H1 (cell line): ENCODE measurements around the gene DPF1. TPM values are rescaled to one million over a fixed set of nuclear protein-coding genes. Genes with fewer than 3 reads are reported as not detected.

ENCODE experiments used
- CTCF ChIA-PET: fragments of 300-600 bp; sonication (Branson Sonifier 250); formaldehyde crosslinking; loops from one replicate; lab custom pipeline; 2021; ENCODE audit not compliant: partially characterized antibody; lab: Charles Lee
- POLR2A ChIA-PET: fragments of 300-600 bp; sonication (Branson Sonifier 250); formaldehyde crosslinking; loops from one replicate; lab custom pipeline; 2021; ENCODE audit warnings: inconsistent platforms; ENCODE audit not compliant: partially characterized antibody; lab: Charles Lee
- DNase-seq, 2 experiments: peaks; one replicate each; pipeline versions ENCODE4 v3.0.0 to v3.0.0-alpha.2; 2010 to 2022; ENCODE audit warnings: low spot score in 2 of 2, low read depth in 1 of 2, mixed read lengths in 1 of 2
- FAIRE-seq: peaks from 2 replicates; lab custom pipeline; 2011; peaks lifted over from hg19 to GRCh38; lab: Jason Lieb, UNC
- H2AFZ ChIP-seq: 2 replicates; pipeline ENCODE4 v1.8.1; 2012; ENCODE audit warnings: low read length, inconsistent platforms
- H2AK5ac ChIP-seq: 2 replicates; pipeline ENCODE4 v1.6.1; 2013; ENCODE audit warnings: low read depth, low read length
- H2BK120ac ChIP-seq: replicated peaks from 2 replicates; pipeline ENCODE3; 2013; ENCODE audit warnings: low read depth, low read length, inconsistent platforms
- H2BK12ac ChIP-seq: 2 replicates; pipeline ENCODE4 v1.6.1; 2013; ENCODE audit warnings: low read depth, low read length
- H2BK15ac ChIP-seq: 2 replicates; pipeline ENCODE4 v1.6.1; 2013; ENCODE audit warnings: low read length
- H2BK20ac ChIP-seq: 2 replicates; pipeline ENCODE4 v1.6.1; 2013; ENCODE audit warnings: low read length
- H2BK5ac ChIP-seq: 2 replicates; pipeline ENCODE4 v1.6.1; 2013; ENCODE audit warnings: low read depth, low read length
- H3K14ac ChIP-seq: 2 replicates; pipeline ENCODE4 v1.6.1; 2013; ENCODE audit warnings: inconsistent platforms; ENCODE audit not compliant: insufficient read length
- H3K18ac ChIP-seq: 2 replicates; pipeline ENCODE4 v1.6.1; 2013; ENCODE audit warnings: low read length; ENCODE audit errors: extremely low read depth
- H3K23ac ChIP-seq: 2 replicates; pipeline ENCODE4 v1.6.1; 2013; ENCODE audit warnings: inconsistent platforms; ENCODE audit not compliant: insufficient read length
- H3K23me2 ChIP-seq: 2 replicates; pipeline ENCODE4 v1.6.1; 2013; ENCODE audit warnings: low read depth, low read length
- H3K27ac ChIP-seq: 2 replicates; pipeline ENCODE4 v1.6.1; 2011; ENCODE audit warnings: low read depth, low read length, inconsistent platforms
- H3K27me3 ChIP-seq, 4 experiments: replicated peaks in 1 of 4; 1 replicate in 1 of 4; 2 replicates in 3 of 4; pipeline versions ENCODE4 v1.6.1 to v1.8.1; 2011 to 2013; ENCODE audit warnings: low read length in 3 of 4, mild to moderate bottlenecking in 3 of 4, inconsistent platforms in 2 of 4, mixed read lengths in 2 of 4, moderate library complexity in 1 of 4; ENCODE audit not compliant: control insufficient read depth in 3 of 4, insufficient read depth in 3 of 4; ENCODE audit errors: extremely low read depth in 1 of 4
- H3K36me3 ChIP-seq, 4 experiments: 2 replicates each; pipeline versions ENCODE4 v1.6.1 to v1.8.1; 2011 to 2013; ENCODE audit warnings: mild to moderate bottlenecking in 4 of 4, low read length in 3 of 4, moderate library complexity in 2 of 4, control low read depth in 1 of 4, inconsistent platforms in 1 of 4; ENCODE audit not compliant: insufficient read depth in 4 of 4, control insufficient read depth in 2 of 4
- H3K4ac ChIP-seq: replicated peaks from 2 replicates; pipeline ENCODE3; 2013; ENCODE audit warnings: low read length, low read depth, mixed read lengths, inconsistent platforms; ENCODE audit not compliant: insufficient read length
- H3K4me1 ChIP-seq, 4 experiments: replicated peaks in 1 of 4; 1 replicate in 1 of 4; 2 replicates in 3 of 4; pipeline versions ENCODE4 v1.6.1 to v1.8.1; 2011 to 2013; ENCODE audit warnings: low read length in 3 of 4, inconsistent platforms in 2 of 4, mixed read lengths in 1 of 4; ENCODE audit not compliant: insufficient read depth in 4 of 4, control insufficient read depth in 3 of 4
- H3K4me2 ChIP-seq, 2 experiments: 2 replicates each; pipeline versions ENCODE4 v1.6.1 to v1.8.1; 2011 to 2013; ENCODE audit warnings: low read depth in 2 of 2, low read length in 2 of 2, control low read depth in 1 of 2, inconsistent platforms in 1 of 2, mild to moderate bottlenecking in 1 of 2; ENCODE audit not compliant: insufficient read depth in 1 of 2
- H3K4me3 ChIP-seq, 4 experiments: fragments of 200-600, 300-600 bp in 1 of 4; sonication (generic), shearing (Covaris generic), sonication (Bioruptor Twin) in 1 of 4; 2 replicates each; pipeline versions ENCODE4 v1.5.1 to v1.8.1; 2011 to 2016; ENCODE audit warnings: low read length in 4 of 4, low read depth in 3 of 4, control low read depth in 2 of 4, inconsistent platforms in 2 of 4, mild to moderate bottlenecking in 2 of 4, mixed read lengths in 1 of 4, moderate library complexity in 1 of 4; ENCODE audit not compliant: insufficient read depth in 2 of 4; ENCODE audit errors: extremely low read depth in 1 of 4
- H3K56ac ChIP-seq: replicated peaks from 2 replicates; pipeline ENCODE3; 2013; ENCODE audit warnings: low read depth, mild to moderate bottlenecking, mixed read lengths, low read length, inconsistent platforms; ENCODE audit not compliant: insufficient read length
- H3K79me1 ChIP-seq: 2 replicates; pipeline ENCODE4 v1.6.1; 2013; ENCODE audit warnings: low read depth, low read length, control low read depth
- H3K79me2 ChIP-seq, 2 experiments: 2 replicates each; pipeline versions ENCODE4 v1.6.1 to v1.8.1; 2012 to 2013; ENCODE audit warnings: low read length in 2 of 2, mild to moderate bottlenecking in 2 of 2, inconsistent platforms in 1 of 2; ENCODE audit not compliant: insufficient read depth in 2 of 2, control insufficient read depth in 1 of 2
- H3K9ac ChIP-seq, 4 experiments: replicated peaks in 1 of 4; 1 replicate in 1 of 4; 2 replicates in 3 of 4; pipeline versions ENCODE4 v1.6.1 to v1.8.1; 2011 to 2013; ENCODE audit warnings: low read depth in 3 of 4, low read length in 3 of 4, control low read depth in 2 of 4, mild to moderate bottlenecking in 2 of 4, moderate library complexity in 2 of 4, inconsistent platforms in 1 of 4; ENCODE audit errors: extremely low read depth in 1 of 4
- H3K9me3 ChIP-seq, 2 experiments: 2 replicates each; pipeline versions ENCODE4 v1.6.1 to v1.8.1; 2012 to 2013; ENCODE audit warnings: mild to moderate bottlenecking in 2 of 2, moderate library complexity in 2 of 2, control low read depth in 1 of 2, inconsistent platforms in 1 of 2, low read depth in 1 of 2, low read length in 1 of 2, mixed read lengths in 1 of 2; ENCODE audit not compliant: insufficient read depth in 2 of 2
- H4K20me1 ChIP-seq, 2 experiments: replicated peaks in 1 of 2; 2 replicates each; pipeline versions ENCODE3 to v1.8.1; 2011 to 2013; ENCODE audit warnings: inconsistent platforms in 2 of 2, low read length in 2 of 2, mild to moderate bottlenecking in 1 of 2; ENCODE audit not compliant: insufficient read depth in 2 of 2, control insufficient read depth in 1 of 2
- H4K5ac ChIP-seq: 2 replicates; pipeline ENCODE4 v1.6.1; 2013; ENCODE audit warnings: low read length, low read depth, mixed read lengths, inconsistent platforms; ENCODE audit not compliant: insufficient read length
- H4K8ac ChIP-seq: 2 replicates; pipeline ENCODE4 v1.8.0; 2013; ENCODE audit warnings: mild to moderate bottlenecking, moderate library complexity, low read length, inconsistent platforms; ENCODE audit not compliant: insufficient read depth; ENCODE audit errors: extremely low read depth
- H4K91ac ChIP-seq: replicated peaks from 2 replicates; pipeline ENCODE3; 2013; ENCODE audit warnings: low read length, mixed read lengths, inconsistent platforms; ENCODE audit not compliant: insufficient read length
- BRCA1 ChIP-seq: IDR thresholded peaks from 2 replicates; pipeline ENCODE4 v1.6.1; 2012; ENCODE audit warnings: low read depth, low read length, improper control_type of control experiment
- CHD2 ChIP-seq: IDR thresholded peaks from 2 replicates; pipeline ENCODE4 v1.6.1; 2012; ENCODE audit warnings: low read length, improper control_type of control experiment
- CTBP2 ChIP-seq: IDR thresholded peaks from 2 replicates; pipeline ENCODE4 v1.7.0; 2011; ENCODE audit warnings: borderline replicate concordance, mild to moderate bottlenecking, moderate library complexity, mixed read lengths, low read length; ENCODE audit not compliant: insufficient read depth, insufficient read length
- JUN ChIP-seq: IDR thresholded peaks from 2 replicates; pipeline ENCODE4 v1.6.1; 2011; ENCODE audit warnings: low read depth, mild to moderate bottlenecking, improper control_type of control experiment, low read length
- KDM1A ChIP-seq: fragments of 200-600, 300-600 bp; sonication (generic); IDR thresholded peaks from 2 replicates; pipeline ENCODE4 v1.7.1; 2016; ENCODE audit warnings: mild to moderate bottlenecking, low read length, borderline replicate concordance
- POLR2AphosphoS5 ChIP-seq: IDR thresholded peaks from 2 replicates; pipeline ENCODE4 v1.6.1; 2011; ENCODE audit warnings: low read depth, low read length
- SAP30 ChIP-seq: fragments of 300-600 bp; sonication (generic); IDR thresholded peaks from 2 replicates; pipeline ENCODE4 v1.7.1; 2012; ENCODE audit warnings: low read length, moderate library complexity, mild to moderate bottlenecking, inconsistent platforms; ENCODE audit not compliant: insufficient read depth, insufficient replicate concordance
- SP2 ChIP-seq: IDR thresholded peaks from 2 replicates; pipeline ENCODE4 v1.6.1; 2012; ENCODE audit warnings: mild to moderate bottlenecking, low read length, inconsistent platforms
- YY1 ChIP-seq: IDR thresholded peaks from 2 replicates; pipeline ENCODE4 v1.6.1; 2011; ENCODE audit warnings: low read depth, mild to moderate bottlenecking, low read length
- WGBS, 2 experiments: shearing (Covaris generic) in 1 of 2; methylation state at CpG; one replicate each; pipeline versions ENCODE4 v1.1.6 to v1.1.7; 2013 to 2015; ENCODE audit warnings: low lambda C conversion rate in 2 of 2, mixed read lengths in 2 of 2, inconsistent platforms in 1 of 2, low coverage in 1 of 2, missing lambda C conversion rate in 1 of 2; ENCODE audit not compliant: insufficient replicate concordance in 2 of 2, insufficient coverage in 1 of 2, insufficient read length in 1 of 2; ENCODE audit errors: extremely low coverage in 1 of 2, missing lambda C conversion rate in 1 of 2; 5-methylcytosine and 5-hydroxymethylcytosine counted together
- polyA plus RNA-seq, 7 experiments: library from polyadenylated mRNA; depleted of rRNA in 3 of 7; stranded (reverse) in 5 of 7; unstranded in 2 of 7; fragments of >200 nt in 5 of 7; fragments of 200-250 nt in 2 of 7; gene quantifications; 1 replicate in 5 of 7; 2 replicates in 1 of 7; 4 replicates in 1 of 7; pipeline versions ENCODE4 v1.2.1 to v1.2.3, GENCODE V29; 2011 to 2013; ENCODE audit warnings: missing spikeins in 2 of 7, mixed read lengths in 2 of 7
- total RNA-seq: library from RNA; stranded (reverse); fragmentation: NEBNext Ultra II Directional; extraction: Animal tissue kit (Norgen Biotek cat#: 25700); gene quantifications from 2 replicates; pipeline ENCODE4 v1.2.1, GENCODE V29; 2021
- TF ChIP-seq, protein P1 (sequence below), 3 experiments: IDR thresholded peaks; 1 replicate in 2 of 3; 2 replicates in 1 of 3; pipeline versions ENCODE4 v1.5.1 to v1.6.1; 2011; ENCODE audit warnings: low read length in 3 of 3, mild to moderate bottlenecking in 3 of 3, inconsistent platforms in 2 of 3, low read depth in 1 of 3, moderate library complexity in 1 of 3; ENCODE audit not compliant: insufficient read depth in 1 of 3; ENCODE audit errors: control extremely low read depth in 1 of 3

Gene DPF1
- total and polyA plus RNA-seq, 2 of the 8 experiments (the other 6 are each of a cell fraction or from before 2014, with no cell fraction given), result 12.9 to 15.6 TPM

DNA sequence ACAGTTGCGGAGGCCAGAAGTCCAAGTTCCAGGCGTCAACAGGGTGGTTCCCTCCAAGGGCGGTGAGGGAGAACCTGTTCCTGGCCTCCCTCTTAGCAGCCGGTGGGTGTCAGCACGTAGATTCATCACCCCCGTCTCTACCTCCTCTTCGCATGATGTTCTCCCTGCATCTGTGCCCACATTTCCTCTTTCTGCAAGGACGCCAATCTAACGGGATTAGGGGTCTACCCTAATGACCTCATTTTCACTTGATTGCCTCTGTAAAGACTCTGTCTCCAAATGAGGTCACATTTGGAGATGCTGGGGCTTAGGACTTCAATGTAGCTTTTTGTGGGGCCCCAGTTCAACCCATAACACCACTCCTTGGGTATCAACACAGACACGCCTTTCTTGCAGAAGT, 38.5 kb downstream of the DPF1 start:
- H3K9me3 ChIP-seq, result no peaks in the 10 kb centered on the region
- H3K23me2 ChIP-seq, result peaks cover 4% of the 10 kb centered on the region; the same call in 1 of the 2 replicates
- no peak for TF ChIP-seq KDM1A
- no peak for TF ChIP-seq YY1
- no peak for TF ChIP-seq SP2
- TF ChIP-seq, protein P1, sequence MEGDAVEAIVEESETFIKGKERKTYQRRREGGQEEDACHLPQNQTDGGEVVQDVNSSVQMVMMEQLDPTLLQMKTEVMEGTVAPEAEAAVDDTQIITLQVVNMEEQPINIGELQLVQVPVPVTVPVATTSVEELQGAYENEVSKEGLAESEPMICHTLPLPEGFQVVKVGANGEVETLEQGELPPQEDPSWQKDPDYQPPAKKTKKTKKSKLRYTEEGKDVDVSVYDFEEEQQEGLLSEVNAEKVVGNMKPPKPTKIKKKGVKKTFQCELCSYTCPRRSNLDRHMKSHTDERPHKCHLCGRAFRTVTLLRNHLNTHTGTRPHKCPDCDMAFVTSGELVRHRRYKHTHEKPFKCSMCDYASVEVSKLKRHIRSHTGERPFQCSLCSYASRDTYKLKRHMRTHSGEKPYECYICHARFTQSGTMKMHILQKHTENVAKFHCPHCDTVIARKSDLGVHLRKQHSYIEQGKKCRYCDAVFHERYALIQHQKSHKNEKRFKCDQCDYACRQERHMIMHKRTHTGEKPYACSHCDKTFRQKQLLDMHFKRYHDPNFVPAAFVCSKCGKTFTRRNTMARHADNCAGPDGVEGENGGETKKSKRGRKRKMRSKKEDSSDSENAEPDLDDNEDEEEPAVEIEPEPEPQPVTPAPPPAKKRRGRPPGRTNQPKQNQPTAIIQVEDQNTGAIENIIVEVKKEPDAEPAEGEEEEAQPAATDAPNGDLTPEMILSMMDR (IDR thresholded peaks at IDR 0.05; ENCODE audit: control extremely low read depth in 1 of 3, insufficient read depth in 1 of 3, low read depth in 1 of 3, low read length in 3 of 3), result no peak
- no peak for TF ChIP-seq CTBP2
- TF ChIP-seq CHD2, result no peak
- no peak for TF ChIP-seq POLR2AphosphoS5
- no peak for TF ChIP-seq JUN
- TF ChIP-seq SAP30, result no peak
- TF ChIP-seq BRCA1, result no peak
- H3K27me3 ChIP-seq, result no peaks in the 10 kb centered on the region
- H4K91ac ChIP-seq, result no peak overlapping the region
- H2BK15ac ChIP-seq, result no peak overlapping the region
- ChIA-PET CTCF (interaction anchor here (2.5 kb wide), 1 partner anchor 10 kb away, joined by 11 read pairs; no protein-coding TSS in a partner anchor), POLR2A (interaction anchor here (5.2 kb wide), 1 partner anchor 24 kb away, joined by 29 read pairs; no protein-coding TSS in a partner anchor)
- no peak overlapping the region for H2BK20ac ChIP-seq
- WGBS, 2 experiments, result 95% methylated on average over 10 of the region's 10 CpGs; no CpG with 5 or more reads in 1 of the 2 experiments
- H4K5ac ChIP-seq, result no peak overlapping the region
- no peak overlapping the region for H3K4ac ChIP-seq
- H3K4me3 ChIP-seq, result no peak overlapping the region
- no peak overlapping the region for H3K9ac ChIP-seq
- no peaks in the 10 kb centered on the region for H3K79me1 ChIP-seq
- H2BK12ac ChIP-seq, result no peak overlapping the region
- H2AK5ac ChIP-seq, result no peak overlapping the region
- no peak overlapping the region for H4K8ac ChIP-seq
- no peak overlapping the region for H3K4me2 ChIP-seq
- H2BK5ac ChIP-seq, result no peak overlapping the region
- H3K14ac ChIP-seq, result no peak overlapping the region
- H3K56ac ChIP-seq, result no peak overlapping the region
- peaks cover 0 to 3% of the 10 kb centered on the region in 2 experiments for H4K20me1 ChIP-seq
- no peak overlapping the region for H3K23ac ChIP-seq
- no peak overlapping the region for H2AFZ ChIP-seq
- DNase-seq, result no peak
- H3K79me2 ChIP-seq, result no peaks in the 10 kb centered on the region
- no peak for FAIRE-seq
- no peak overlapping the region for H3K18ac ChIP-seq
- H3K27ac ChIP-seq, result no peak overlapping the region
- peaks cover 0 to 4% (median 1%) of the 10 kb centered on the region in 4 experiments; a peak in 1 of 8 replicates for H3K36me3 ChIP-seq
- no peak overlapping the region for H2BK120ac ChIP-seq
- H3K4me1 ChIP-seq, result peaks cover 0 to 13% (median 7%) of the 10 kb centered on the region in 4 experiments; a peak in 6 of 7 replicates
